Dendritic cell treated with granulocyte-macrophage colony-stimulating factor and Interleukin-4, amounts not matched to agents 40 ng/mL and 50 ng/mL, for 4 days (primary cell): ENCODE results near the gene FRMPD4.

Experiments
- H3K27ac Mint-ChIP-seq: one replicate; pipeline ENCODE4 v1.8.0; 2022; ENCODE audit warnings: mild to moderate bottlenecking, mixed read lengths
- H3K27me3 Mint-ChIP-seq: one replicate; pipeline ENCODE4 v1.8.0; 2022; ENCODE audit warnings: mild to moderate bottlenecking, mixed read lengths
- H3K36me3 Mint-ChIP-seq: one replicate; pipeline ENCODE4 v1.8.0; 2022; ENCODE audit warnings: low read depth, mixed read lengths
- H3K4me1 Mint-ChIP-seq: one replicate; pipeline ENCODE4 v1.8.0; 2022; ENCODE audit warnings: low read depth, mixed read lengths
- H3K4me3 Mint-ChIP-seq: one replicate; pipeline ENCODE4 v1.8.0; 2022; ENCODE audit warnings: mild to moderate bottlenecking, moderate library complexity, mixed read lengths
- H3K9me3 Mint-ChIP-seq: one replicate; pipeline ENCODE4 v1.8.0; 2022; ENCODE audit warnings: mixed read lengths
- intact Hi-C: fragments of 100-400 bp; cut with micrococcal nuclease; formaldehyde crosslinking; loops from one replicate; pipeline ENCODE4 v1.15.0; 2022

The FRMPD4 gene

GRCh38 chrX:12329476-12329875 lies 191.2 kb downstream of the FRMPD4 start:
- Mint-ChIP-seq H3K4me1 (no peaks in the 10 kb centered on the region), H3K36me3 (no peaks in the 10 kb centered on the region), H3K4me3 (no peak overlapping the region), H3K27ac (no peak overlapping the region), H3K9me3 (no peaks in the 10 kb centered on the region), H3K27me3 (no peaks in the 10 kb centered on the region)
- intact Hi-C loops = no loop called here

- Mint-ChIP-seq H3K27me3 (no peaks in the 10 kb centered on the region), H3K4me1 (no peaks in the 10 kb centered on the region), H3K9me3 (no peaks in the 10 kb centered on the region), H3K4me3 (no peak overlapping the region), H3K27ac (no peak overlapping the region), H3K36me3 (no peaks in the 10 kb centered on the region)
- intact Hi-C loops = no loop called here
Observed at GRCh38 chrX:12330841-12331240, 192.6 kb downstream of the FRMPD4 start.

GRCh38 chrX:12332786-12333347 lies 194.6 kb downstream of the FRMPD4 start:
- H3K27ac Mint-ChIP-seq = no peak overlapping the region
- no peaks in the 10 kb centered on the region for H3K36me3 Mint-ChIP-seq
- H3K4me1 Mint-ChIP-seq = no peaks in the 10 kb centered on the region
- no peaks in the 10 kb centered on the region for H3K27me3 Mint-ChIP-seq
- no peak overlapping the region for H3K4me3 Mint-ChIP-seq
- intact Hi-C loops = no loop called here
- no peaks in the 10 kb centered on the region for H3K9me3 Mint-ChIP-seq

GRCh38 chrX:12339921-12340320 lies 201.6 kb downstream of the FRMPD4 start:
- no peaks in the 10 kb centered on the region for H3K27me3 Mint-ChIP-seq
- H3K4me3 Mint-ChIP-seq = no peak overlapping the region
- H3K27ac Mint-ChIP-seq = no peak overlapping the region
- H3K4me1 Mint-ChIP-seq = no peaks in the 10 kb centered on the region
- H3K9me3 Mint-ChIP-seq = no peaks in the 10 kb centered on the region
- H3K36me3 Mint-ChIP-seq = no peaks in the 10 kb centered on the region
- intact Hi-C loops = no loop called here

GRCh38 chrX:12344954-12345353 lies 206.7 kb downstream of the FRMPD4 start:
- Mint-ChIP-seq H3K36me3 (no peaks in the 10 kb centered on the region), H3K9me3 (no peaks in the 10 kb centered on the region), H3K4me1 (no peaks in the 10 kb centered on the region), H3K4me3 (no peak overlapping the region), H3K27ac (no peak overlapping the region), H3K27me3 (no peaks in the 10 kb centered on the region)
- intact Hi-C loops = no loop called here

- intact Hi-C loops = no loop called here
- H3K36me3 Mint-ChIP-seq = no peaks in the 10 kb centered on the region
- no peaks in the 10 kb centered on the region for H3K4me1 Mint-ChIP-seq
- no peak overlapping the region for H3K27ac Mint-ChIP-seq
- no peak overlapping the region for H3K4me3 Mint-ChIP-seq
- H3K9me3 Mint-ChIP-seq = no peaks in the 10 kb centered on the region
- H3K27me3 Mint-ChIP-seq = no peaks in the 10 kb centered on the region
Observed at GRCh38 chrX:12349201-12349600, 210.9 kb downstream of the FRMPD4 start.

GRCh38 chrX:12352922-12353321 lies 214.6 kb downstream of the FRMPD4 start:
- Mint-ChIP-seq H3K27me3 (no peaks in the 10 kb centered on the region), H3K36me3 (no peaks in the 10 kb centered on the region), H3K4me3 (no peak overlapping the region), H3K4me1 (no peaks in the 10 kb centered on the region), H3K9me3 (no peaks in the 10 kb centered on the region), H3K27ac (no peak overlapping the region)
- intact Hi-C loops = no loop called here

- Mint-ChIP-seq H3K27ac (no peak overlapping the region), H3K36me3 (no peaks in the 10 kb centered on the region), H3K4me3 (no peak overlapping the region), H3K9me3 (no peaks in the 10 kb centered on the region), H3K27me3 (no peaks in the 10 kb centered on the region), H3K4me1 (no peaks in the 10 kb centered on the region)
- intact Hi-C loops = no loop called here
Observed at GRCh38 chrX:12360383-12360782, 222.1 kb downstream of the FRMPD4 start.

GRCh38 chrX:12360986-12361598 lies 222.8 kb downstream of the FRMPD4 start:
- H3K27ac Mint-ChIP-seq = no peak overlapping the region

GRCh38 chrX:12363216-12363615 lies 224.9 kb downstream of the FRMPD4 start:
- no peak overlapping the region for H3K27ac Mint-ChIP-seq
- H3K4me3 Mint-ChIP-seq = no peak overlapping the region
- intact Hi-C loops = no loop called here

More at GRCh38 chrX:12360986-12361598, 222.8 kb downstream of the FRMPD4 start:
- no peaks in the 10 kb centered on the region for H3K4me1 Mint-ChIP-seq
- H3K4me3 Mint-ChIP-seq = no peak overlapping the region
- intact Hi-C loops = no loop called here
- peaks cover 5% of the 10 kb centered on the region for H3K9me3 Mint-ChIP-seq
- H3K36me3 Mint-ChIP-seq = no peaks in the 10 kb centered on the region
- no peaks in the 10 kb centered on the region for H3K27me3 Mint-ChIP-seq

GRCh38 chrX:12366440-12366839 lies 228.2 kb downstream of the FRMPD4 start:
- H3K4me3 Mint-ChIP-seq = no peak overlapping the region
- H3K27me3 Mint-ChIP-seq = no peaks in the 10 kb centered on the region
- no peaks in the 10 kb centered on the region for H3K4me1 Mint-ChIP-seq
- intact Hi-C loops = no loop called here
- peaks cover 6% of the 10 kb centered on the region for H3K9me3 Mint-ChIP-seq
- no peaks in the 10 kb centered on the region for H3K36me3 Mint-ChIP-seq
- no peak overlapping the region for H3K27ac Mint-ChIP-seq

More at GRCh38 chrX:12363216-12363615, 224.9 kb downstream of the FRMPD4 start:
- H3K27me3 Mint-ChIP-seq = no peaks in the 10 kb centered on the region
- no peaks in the 10 kb centered on the region for H3K36me3 Mint-ChIP-seq
- H3K4me1 Mint-ChIP-seq = no peaks in the 10 kb centered on the region
- H3K9me3 Mint-ChIP-seq = peaks cover 6% of the 10 kb centered on the region

- no peak overlapping the region for H3K4me3 Mint-ChIP-seq
- intact Hi-C loops = no loop called here
Observed at GRCh38 chrX:12367254-12367653, 229.0 kb downstream of the FRMPD4 start.

GRCh38 chrX:12370497-12370986 lies 232.3 kb downstream of the FRMPD4 start:
- H3K27ac Mint-ChIP-seq = no peak overlapping the region
- H3K36me3 Mint-ChIP-seq = no peaks in the 10 kb centered on the region
- intact Hi-C loops = no loop called here
- H3K4me1 Mint-ChIP-seq = no peaks in the 10 kb centered on the region
- H3K9me3 Mint-ChIP-seq = peaks cover 6% of the 10 kb centered on the region
- H3K4me3 Mint-ChIP-seq = no peak overlapping the region
- H3K27me3 Mint-ChIP-seq = no peaks in the 10 kb centered on the region

More at GRCh38 chrX:12367254-12367653, 229.0 kb downstream of the FRMPD4 start:
- Mint-ChIP-seq H3K4me1 (no peaks in the 10 kb centered on the region), H3K27me3 (no peaks in the 10 kb centered on the region), H3K36me3 (no peaks in the 10 kb centered on the region), H3K9me3 (peaks cover 6% of the 10 kb centered on the region), H3K27ac (no peak overlapping the region)

GRCh38 chrX:12372111-12372510 lies 233.8 kb downstream of the FRMPD4 start:
- Mint-ChIP-seq H3K27ac (no peak overlapping the region), H3K4me1 (no peaks in the 10 kb centered on the region), H3K36me3 (no peaks in the 10 kb centered on the region), H3K27me3 (no peaks in the 10 kb centered on the region), H3K9me3 (no peaks in the 10 kb centered on the region), H3K4me3 (no peak overlapping the region)
- intact Hi-C loops = no loop called here

- Mint-ChIP-seq H3K4me3 (no peak overlapping the region), H3K27ac (no peak overlapping the region), H3K4me1 (no peaks in the 10 kb centered on the region), H3K36me3 (no peaks in the 10 kb centered on the region), H3K9me3 (no peaks in the 10 kb centered on the region), H3K27me3 (no peaks in the 10 kb centered on the region)
- intact Hi-C loops = no loop called here
Observed at GRCh38 chrX:12374286-12374685, 236.0 kb downstream of the FRMPD4 start.
